Stimulated activated naive CD4-positive, alpha-beta T cell treated with Interleukin-2 at 50 U/mL for 16 hours (primary cell): ENCODE measurements around the gene CSHL1.
"Not testable (repeated sequence)": the region's sequence is repeated elsewhere in the genome, so short reads cannot be mapped to it uniquely, and the experiment has no call there.

Experiments
- DNase-seq: peaks from one replicate; lab custom pipeline; 2025; lab: John Stamatoyannopoulos, UW

Gene CSHL1

GRCh38 chr17:63918305-63918704, 7.2 kb upstream of the CSHL1 start:
- no peak for DNase-seq

GRCh38 chr17:63917646-63918045, 6.6 kb upstream of the CSHL1 start:
- DNase-seq, result no peak

- DNase-seq, result not testable (repeated sequence)
These were observed 6.1 kb upstream of the CSHL1 start for GRCh38 chr17:63917206-63917605.

GRCh38 chr17:63916566-63917185, 5.6 kb upstream of the CSHL1 start:
- DNase-seq, result no peak

- not testable (repeated sequence) for DNase-seq
These were observed 4.7 kb upstream of the CSHL1 start for GRCh38 chr17:63915753-63916152.

GRCh38 chr17:63914471-63914870, 3.4 kb upstream of the CSHL1 start:
- no peak for DNase-seq

- peak; percentile 36 for DNase-seq
These were observed 621 bp upstream of the CSHL1 start for GRCh38 chr17:63911657-63912100.

- no peak for DNase-seq
These were observed 962 bp downstream of the CSHL1 start for GRCh38 chr17:63910096-63910495.

GRCh38 chr17:63909586-63909985, 1.5 kb downstream of the CSHL1 start:
- DNase-seq, result not testable (repeated sequence)

- not testable (repeated sequence) for DNase-seq
These were observed 3.8 kb downstream of the CSHL1 start for GRCh38 chr17:63907161-63907778.

GRCh38 chr17:63904796-63905195, 6.3 kb downstream of the CSHL1 start:
- DNase-seq, result not testable (repeated sequence)

- DNase-seq, result not testable (repeated sequence)
These were observed 7.3 kb downstream of the CSHL1 start for GRCh38 chr17:63903787-63904201.

GRCh38 chr17:63901971-63902370, 9.1 kb downstream of the CSHL1 start:
- not testable (repeated sequence) for DNase-seq

GRCh38 chr17:63898899-63899798, 11.9 kb downstream of the CSHL1 start:
- peak; percentile 40 for DNase-seq

GRCh38 chr17:63896524-63897354, 14.3 kb downstream of the CSHL1 start, which contains the start of gene CSH1:
Gene CSH1, minus strand, starts transcription at chr17:63896574. Its CDS starts 63 bp downstream, at chr17:63896511.
- not testable (repeated sequence) for DNase-seq

GRCh38 chr17:63894821-63895220, 16.2 kb downstream of the CSHL1 start:
- not testable (repeated sequence) for DNase-seq

GRCh38 chr17:63894021-63894420, 17.0 kb downstream of the CSHL1 start:
- DNase-seq, result not testable (repeated sequence)

GRCh38 chr17:63892316-63893037, 18.6 kb downstream of the CSHL1 start:
- not testable (repeated sequence) for DNase-seq

- DNase-seq, result not testable (repeated sequence)
These were observed 21.8 kb downstream of the CSHL1 start for GRCh38 chr17:63889026-63889848.

- DNase-seq, result not testable (repeated sequence)
These were observed 25.9 kb downstream of the CSHL1 start for GRCh38 chr17:63885119-63885518.
